ENCODE results near the gene ADNP. TPM values are rescaled to one million over a fixed set of nuclear protein-coding genes. Genes with fewer than 3 reads are reported as not detected.
A peak's percentile ranks its signal among the peaks of the same experiment; 100 is the strongest.

ADNP gene
- total and polyA plus RNA-seq, 2 of the 4 experiments (the other 2 are of a cell fraction) = 23.3 to 24.8 TPM

GRCh38 chr20:50891138-50891537, 40.1 kb downstream of the ADNP start:
- Histone ChIP-seq H3K14ac (replicated peaks; ENCODE audit: low read depth, low read length) (no peak overlapping the region), H4K8ac (ENCODE audit: low read depth in 2 of 2, low read length in 2 of 2) (no peak overlapping the region; a peak in 1 of 4 replicates), H3K18ac (ENCODE audit: low read depth, low read length) (no peak overlapping the region), H3K27ac (ENCODE audit: insufficient read depth, low read length) (no peak overlapping the region), H2BK120ac (ENCODE audit: low read depth, low read length) (no peak overlapping the region), H3K9me3 (ENCODE audit: control insufficient read depth, insufficient read depth, low read length) (no peaks in the 10 kb centered on the region), H3K4me1 (ENCODE audit: control insufficient read depth, insufficient read depth, low read length) (peaks cover 6% of the 10 kb centered on the region), H3K9ac (ENCODE audit: low read depth, low read length) (no peak overlapping the region), H3K79me1 (ENCODE audit: low read depth in 1 of 2, low read length in 2 of 2) (peaks cover 48 to 89% of the 10 kb centered on the region in 2 experiments), H3K9me1 (ENCODE audit: insufficient read depth, low read length) (peaks cover 41% of the 10 kb centered on the region), H3K4ac (ENCODE audit: low read depth, low read length) (no peak overlapping the region), H4K5ac (ENCODE audit: low read depth, low read length) (no peak overlapping the region), H3K4me2 (ENCODE audit: low read depth, low read length) (no peak overlapping the region), H4K91ac (ENCODE audit: insufficient read depth, low read depth, low read length) (no peak overlapping the region), H3K27me3 (ENCODE audit: control insufficient read depth, insufficient read depth, low read length) (no peaks in the 10 kb centered on the region), H2BK5ac (ENCODE audit: low read depth, low read length, poor library complexity, severe bottlenecking) (no peak overlapping the region), H2BK20ac (ENCODE audit: low read depth, low read length) (no peak overlapping the region), H2AK5ac (ENCODE audit: low read depth, low read length) (0 out of 2 replicates have a peak overlapping the region, but pooled peaks have one; percentile 38), H3K23ac (ENCODE audit: low read depth, low read length) (0 out of 2 replicates have a peak overlapping the region, but pooled peaks have one; percentile 40), H2BK15ac (ENCODE audit: low read depth, low read length) (no peak overlapping the region), H3K4me3 (ENCODE audit: insufficient read depth, low read depth, low read length) (no peak overlapping the region), H2AK9ac (replicated peaks; ENCODE audit: low read depth, low read length, poor library complexity) (peak overlapping the region; percentile 31), H2AFZ (replicated peaks; ENCODE audit: low read length, poor library complexity) (no peak overlapping the region), H3K56ac (ENCODE audit: extremely low read depth, insufficient read depth, low read length) (no peak overlapping the region), H3K36me3 (ENCODE audit: control insufficient read depth, insufficient read depth, low read length) (peaks cover 39% of the 10 kb centered on the region), H4K20me1 (ENCODE audit: insufficient read depth, low read length) (peaks cover 70% of the 10 kb centered on the region)
- peak; percentile 57 for ATAC-seq (ENCODE audit: low read depth)
- WGBS, 2 experiments (ENCODE audit: extremely low coverage in 2 of 2, insufficient read length in 1 of 2) = 73% methylated on average over 5 of the region's 5 CpGs; no CpG with 5 or more reads in 1 of the 2 experiments
- DNase-seq = peak; percentile 74
- no TSS peak for BruUV-seq (replicated peaks)
- intact Hi-C loops (cut with micrococcal nuclease) = no loop called here
- in situ Hi-C loops (cut with MboI; ENCODE audit: low sequenced_read_pairs) = no loop called here
- TF ChIP-seq POLR2A (IDR thresholded peaks at IDR 0.05; ENCODE audit: low read depth, low read length) = no peak
- TF ChIP-seq ELK1 (IDR thresholded peaks at IDR 0.05; ENCODE audit: borderline replicate concordance, low read depth, low read length) = no peak
- TF ChIP-seq MXI1 (IDR thresholded peaks at IDR 0.05; ENCODE audit: borderline replicate concordance, low read depth, low read length) = peak; percentile 66; the same call in 1 of the 2 replicates
- peak; percentile 61; the same call in 1 of the 2 replicates for TF ChIP-seq CEBPB (IDR thresholded peaks at IDR 0.05; ENCODE audit: low read depth, low read length)
- dilution Hi-C loops (cut with HindIII; ENCODE audit: low sequenced_read_pairs, unreplicated experiment) = no loop called here
- ChIA-PET POLR2A (ENCODE audit: unreplicated experiment) (no interaction called here), CTCF (interaction anchor here (1.0 kb wide), 1 partner anchor 38 kb away, joined by 5 read pairs; no protein-coding TSS in a partner anchor)

Measured in IMR-90 (cell line).